ENCODE results near the gene CMBL. TPM values are rescaled to one million over a fixed set of nuclear protein-coding genes. Genes with fewer than 3 reads are reported as not detected.
A peak's percentile ranks its signal among the peaks of the same experiment; 100 is the strongest.
"Not testable (repeated sequence)": the region's sequence is repeated elsewhere in the genome, so short reads cannot be mapped to it uniquely, and the experiment has no call there.

CMBL gene
- total RNA-seq, 1 donor from 2014 or later, result 8.2 TPM

GRCh38 chr5:10286862-10287227, 20.9 kb downstream of the CMBL start:
- no peak for DNase-seq (ENCODE audit: extremely low read depth, low read depth, low spot score)

GRCh38 chr5:10286162-10286861, 21.4 kb downstream of the CMBL start:
- DNase-seq (ENCODE audit: extremely low read depth, low read depth, low spot score), result no peak

GRCh38 chr5:10285362-10285761, 22.3 kb downstream of the CMBL start:
- not testable (repeated sequence) for DNase-seq (ENCODE audit: extremely low read depth, low read depth, low spot score)

- peak; percentile 56 for DNase-seq (ENCODE audit: extremely low read depth, low read depth, low spot score)
Measured at GRCh38 chr5:10283927-10284635, 23.6 kb downstream of the CMBL start.

GRCh38 chr5:10279925-10280720, 27.6 kb downstream of the CMBL start:
- no peak for DNase-seq (ENCODE audit: extremely low read depth, low read depth, low spot score)

- DNase-seq (ENCODE audit: extremely low read depth, low read depth, low spot score), result no peak
Measured at GRCh38 chr5:10279328-10279727, 28.4 kb downstream of the CMBL start.

- no peak for DNase-seq (ENCODE audit: extremely low read depth, low read depth, low spot score)
Measured at GRCh38 chr5:10278658-10279279, 28.9 kb downstream of the CMBL start.

- no peak for DNase-seq (ENCODE audit: extremely low read depth, low read depth, low spot score)
Measured at GRCh38 chr5:10277773-10278630, 29.7 kb downstream of the CMBL start.

- no peak for DNase-seq (ENCODE audit: extremely low read depth, low read depth, low spot score)
Measured at GRCh38 chr5:10276691-10277090, 31.0 kb downstream of the CMBL start.

GRCh38 chr5:10275991-10276390, 31.7 kb downstream of the CMBL start:
- DNase-seq (ENCODE audit: extremely low read depth, low read depth, low spot score), result no peak

- no peak for DNase-seq (ENCODE audit: extremely low read depth, low read depth, low spot score)
Measured at GRCh38 chr5:10275460-10275859, 32.2 kb downstream of the CMBL start.

GRCh38 chr5:10272875-10273209, 34.9 kb downstream of the CMBL start:
- DNase-seq (ENCODE audit: extremely low read depth, low read depth, low spot score), result not testable (repeated sequence)

GRCh38 chr5:10272053-10272874, 35.4 kb downstream of the CMBL start:
- DNase-seq (ENCODE audit: extremely low read depth, low read depth, low spot score), result no peak

GRCh38 chr5:10268100-10268499, 39.6 kb downstream of the CMBL start:
- DNase-seq (ENCODE audit: extremely low read depth, low read depth, low spot score), result no peak

GRCh38 chr5:10266839-10267238, 40.9 kb downstream of the CMBL start:
- no peak for DNase-seq (ENCODE audit: extremely low read depth, low read depth, low spot score)

GRCh38 chr5:10266137-10266536, 41.6 kb downstream of the CMBL start:
- no peak for DNase-seq (ENCODE audit: extremely low read depth, low read depth, low spot score)

GRCh38 chr5:10265245-10266109, 42.2 kb downstream of the CMBL start:
- no peak for DNase-seq (ENCODE audit: extremely low read depth, low read depth, low spot score)

GRCh38 chr5:10264604-10265003, 43.1 kb downstream of the CMBL start:
- DNase-seq (ENCODE audit: extremely low read depth, low read depth, low spot score), result no peak

GRCh38 chr5:10262995-10263394, 44.7 kb downstream of the CMBL start:
- DNase-seq (ENCODE audit: extremely low read depth, low read depth, low spot score), result no peak
